Activated CD8-positive, alpha-beta memory T cell treated with anti-CD3 and anti-CD28 coated beads for 36 hours (primary cell): ENCODE data around the gene CRYGN. TPM values are rescaled to one million over a fixed set of nuclear protein-coding genes. Genes with fewer than 3 reads are reported as not detected.

Source experiments
- CTCF ChIA-PET: fragments of 350-600 bp; sonication (Branson Sonifier 250); formaldehyde crosslinking; loops from one replicate; lab custom pipeline; 2021; ENCODE audit warnings: antibody characterized with exemption; lab: Charles Lee
- POLR2A ChIA-PET: fragments of 350-600 bp; sonication (Branson Sonifier 250); formaldehyde crosslinking; loops from one replicate; lab custom pipeline; 2021; ENCODE audit warnings: antibody characterized with exemption; lab: Charles Lee
- total RNA-seq, 2 experiments: library from RNA; stranded (reverse); gene quantifications; one replicate each; pipeline ENCODE4 v1.2.3, GENCODE V29; 2021

Gene CRYGN
- total RNA-seq, 2 experiments from 2014 or later, result not detected

GRCh38 chr7:151379534-151380198, 60.3 kb downstream of the CRYGN start:
- ChIA-PET POLR2A (no interaction called here), CTCF (interaction anchor here (1.1 kb wide), 1 partner anchor 14 kb away, joined by 3 read pairs; no protein-coding TSS in a partner anchor)

- ChIA-PET CTCF (no interaction called here), POLR2A (no interaction called here)
Observed at GRCh38 chr7:151379193-151379520, 60.8 kb downstream of the CRYGN start.

Other genes with a start within 250 kb of the CRYGN start
- not detected for gene H2BK1, start 229.7 kb downstream of the CRYGN start, total RNA-seq
- gene ABCF2, start 212.9 kb downstream of the CRYGN start, total RNA-seq, result 10 to 100 TPM; 86.5 to 96.8 TPM
- 10 to 100 TPM; 34.4 to 35.0 TPM for gene CHPF2, start 207.7 kb downstream of the CRYGN start, total RNA-seq
- 1 to 10 TPM; 1.3 to 2.9 TPM for gene SMARCD3, start 191.4 kb downstream of the CRYGN start, total RNA-seq
- 10 to 100 TPM; 36.0 to 40.4 TPM for gene NUB1, start 98.3 kb downstream of the CRYGN start, total RNA-seq
- not detected for gene WDR86, start 30.1 kb downstream of the CRYGN start, total RNA-seq
- 10 to 100 TPM; 49.4 to 51.2 TPM for gene RHEB, start 79.8 kb upstream of the CRYGN start, total RNA-seq